ENCODE results near the gene LCLAT1. TPM values are rescaled to one million over a fixed set of nuclear protein-coding genes. Genes with fewer than 3 reads are reported as not detected.

The LCLAT1 gene
- total RNA-seq, 1 donor from 2014 or later: 29.0 TPM

GRCh38 chr2:30403592-30404312, 43.3 kb upstream of the LCLAT1 start:
- H3K4me1 Mint-ChIP-seq (ENCODE audit: unreplicated experiment): peaks cover 47% of the 10 kb centered on the region
- peak overlapping the region; percentile 6 for H3K27ac Mint-ChIP-seq
- H3K9me3 Mint-ChIP-seq: peaks cover 4% of the 10 kb centered on the region
- no peak for DNase-seq (ENCODE audit: extremely low spot score, unreplicated experiment)
- H3K36me3 Mint-ChIP-seq: no peaks in the 10 kb centered on the region
- peaks cover 27% of the 10 kb centered on the region for H3K27me3 Mint-ChIP-seq
- H3K4me3 Mint-ChIP-seq: no peak overlapping the region
- TF ChIP-seq CTCF (conservative IDR thresholded peaks at IDR 0.05): no peak

- H3K4me1 Mint-ChIP-seq (ENCODE audit: unreplicated experiment): peaks cover 49% of the 10 kb centered on the region
- H3K36me3 Mint-ChIP-seq: no peaks in the 10 kb centered on the region
- H3K4me3 Mint-ChIP-seq: peak overlapping the region; percentile 38
- H3K9me3 Mint-ChIP-seq: peaks cover 4% of the 10 kb centered on the region
- no peak for TF ChIP-seq CTCF (conservative IDR thresholded peaks at IDR 0.05)
- DNase-seq (ENCODE audit: extremely low spot score, unreplicated experiment): no peak
- peaks cover 28% of the 10 kb centered on the region for H3K27me3 Mint-ChIP-seq
- peak overlapping the region; percentile 6 for H3K27ac Mint-ChIP-seq
These were observed 42.5 kb upstream of the LCLAT1 start for GRCh38 chr2:30404319-30405259.

GRCh38 chr2:30405260-30405605, 41.8 kb upstream of the LCLAT1 start:
- no peaks in the 10 kb centered on the region for H3K36me3 Mint-ChIP-seq
- H3K27me3 Mint-ChIP-seq: peaks cover 25% of the 10 kb centered on the region
- H3K4me1 Mint-ChIP-seq (ENCODE audit: unreplicated experiment): peaks cover 49% of the 10 kb centered on the region
- no peak for DNase-seq (ENCODE audit: extremely low spot score, unreplicated experiment)
- no peak overlapping the region for H3K27ac Mint-ChIP-seq
- no peak for TF ChIP-seq CTCF (conservative IDR thresholded peaks at IDR 0.05)
- peaks cover 4% of the 10 kb centered on the region for H3K9me3 Mint-ChIP-seq
- H3K4me3 Mint-ChIP-seq: no peak overlapping the region

- Mint-ChIP-seq H3K27ac (no peak overlapping the region), H3K27me3 (peaks cover 27% of the 10 kb centered on the region), H3K4me3 (no peak overlapping the region), H3K9me3 (no peaks in the 10 kb centered on the region), H3K36me3 (no peaks in the 10 kb centered on the region), H3K4me1 (ENCODE audit: unreplicated experiment) (peaks cover 63% of the 10 kb centered on the region)
- no peak for TF ChIP-seq CTCF (conservative IDR thresholded peaks at IDR 0.05)
- no peak for DNase-seq (ENCODE audit: extremely low spot score, unreplicated experiment)
These were observed 40.2 kb upstream of the LCLAT1 start for GRCh38 chr2:30406853-30407252.

- Mint-ChIP-seq H3K27ac (no peak overlapping the region), H3K4me1 (ENCODE audit: unreplicated experiment) (peaks cover 65% of the 10 kb centered on the region), H3K9me3 (no peaks in the 10 kb centered on the region), H3K27me3 (peaks cover 19% of the 10 kb centered on the region), H3K4me3 (peak overlapping the region; percentile 19), H3K36me3 (no peaks in the 10 kb centered on the region)
- no peak for DNase-seq (ENCODE audit: extremely low spot score, unreplicated experiment)
- TF ChIP-seq CTCF (conservative IDR thresholded peaks at IDR 0.05): no peak
These were observed 38.1 kb upstream of the LCLAT1 start for GRCh38 chr2:30408961-30409387.

All from type B pancreatic cell (in vitro differentiated cells).